Stomach (tissue), 4 donors: ENCODE results near the gene UBTD2.

Experiments
- EP300 ChIP-seq: sonication (generic); formaldehyde crosslinking; IDR thresholded peaks from one replicate; pipeline ENCODE4 v1.6.1; 2017; ENCODE audit warnings: antibody characterized with exemption
- TF ChIP-seq, protein P1 (sequence below), 7 experiments: fragments of 450-650 bp in 4 of 7; fragments of 200-600 bp in 3 of 7; sonication (generic) in 3 of 7; IDR thresholded peaks; one replicate each; pipeline ENCODE4 v1.5.1; 2016 to 2019; ENCODE audit warnings: antibody characterized with exemption in 7 of 7, control low read depth in 2 of 7, mild to moderate bottlenecking in 1 of 7

DNA sequence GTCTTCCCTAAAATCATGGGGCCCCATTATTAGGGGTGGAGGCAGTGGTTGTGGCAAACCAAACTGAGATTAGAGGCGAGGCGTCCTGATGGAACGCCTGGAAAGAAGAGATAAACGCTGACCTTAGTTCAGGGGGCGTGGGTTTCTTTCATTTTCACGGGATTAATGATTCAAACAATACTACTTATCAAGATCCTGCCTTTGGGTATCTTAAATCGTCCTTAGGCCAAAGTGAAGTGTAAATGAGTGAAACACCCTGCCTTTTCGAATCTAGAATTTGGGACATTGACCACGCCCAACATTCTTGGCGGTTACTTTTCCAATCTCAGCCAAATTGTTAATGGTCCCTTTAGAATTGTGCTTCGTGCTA, 1.0 kb upstream of the UBTD2 start:
- TF ChIP-seq, protein P1, sequence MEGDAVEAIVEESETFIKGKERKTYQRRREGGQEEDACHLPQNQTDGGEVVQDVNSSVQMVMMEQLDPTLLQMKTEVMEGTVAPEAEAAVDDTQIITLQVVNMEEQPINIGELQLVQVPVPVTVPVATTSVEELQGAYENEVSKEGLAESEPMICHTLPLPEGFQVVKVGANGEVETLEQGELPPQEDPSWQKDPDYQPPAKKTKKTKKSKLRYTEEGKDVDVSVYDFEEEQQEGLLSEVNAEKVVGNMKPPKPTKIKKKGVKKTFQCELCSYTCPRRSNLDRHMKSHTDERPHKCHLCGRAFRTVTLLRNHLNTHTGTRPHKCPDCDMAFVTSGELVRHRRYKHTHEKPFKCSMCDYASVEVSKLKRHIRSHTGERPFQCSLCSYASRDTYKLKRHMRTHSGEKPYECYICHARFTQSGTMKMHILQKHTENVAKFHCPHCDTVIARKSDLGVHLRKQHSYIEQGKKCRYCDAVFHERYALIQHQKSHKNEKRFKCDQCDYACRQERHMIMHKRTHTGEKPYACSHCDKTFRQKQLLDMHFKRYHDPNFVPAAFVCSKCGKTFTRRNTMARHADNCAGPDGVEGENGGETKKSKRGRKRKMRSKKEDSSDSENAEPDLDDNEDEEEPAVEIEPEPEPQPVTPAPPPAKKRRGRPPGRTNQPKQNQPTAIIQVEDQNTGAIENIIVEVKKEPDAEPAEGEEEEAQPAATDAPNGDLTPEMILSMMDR (IDR thresholded peaks at IDR 0.05) = no peak
- TF ChIP-seq EP300 = no peak
